HG03064 (cell line): Measurements from ENCODE around the gene NOX4.

ENCODE experiments used
- ATAC-seq: cut with Tn5 transposase; IDR thresholded peaks from one replicate; pipeline ENCODE4 v1.9.1; 2021; ENCODE audit warnings: low read depth; ENCODE audit not compliant: unreplicated experiment

NOX4 gene

GRCh38 chr11:89490981-89491690 lies at the start of gene NOX4:
NOX4 (minus strand) TSS chr11:89491375; CDS start chr11:89491246, 129 bp downstream.
- ATAC-seq, result no peak

DNA sequence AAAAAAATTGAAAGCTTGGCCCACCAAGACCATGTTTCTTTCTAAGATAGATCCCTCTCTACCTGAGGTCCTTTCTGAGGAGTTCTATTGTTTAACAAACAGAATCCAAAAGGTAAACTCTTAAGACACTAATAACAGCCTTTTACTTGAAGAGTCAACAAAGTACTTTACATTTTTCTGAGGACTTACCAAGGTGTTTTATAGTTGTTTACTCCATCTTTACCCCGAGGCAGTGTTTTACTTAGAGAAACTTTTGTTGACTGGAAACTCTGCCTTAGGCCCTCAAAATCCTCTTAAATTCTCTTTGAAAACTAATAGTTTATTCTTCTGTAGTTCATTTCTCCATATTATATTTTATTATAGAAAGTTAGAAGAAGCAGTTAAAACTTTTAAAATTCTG lies 49.7 kb upstream of the NOX4 start:
- ATAC-seq, result no peak

DNA sequence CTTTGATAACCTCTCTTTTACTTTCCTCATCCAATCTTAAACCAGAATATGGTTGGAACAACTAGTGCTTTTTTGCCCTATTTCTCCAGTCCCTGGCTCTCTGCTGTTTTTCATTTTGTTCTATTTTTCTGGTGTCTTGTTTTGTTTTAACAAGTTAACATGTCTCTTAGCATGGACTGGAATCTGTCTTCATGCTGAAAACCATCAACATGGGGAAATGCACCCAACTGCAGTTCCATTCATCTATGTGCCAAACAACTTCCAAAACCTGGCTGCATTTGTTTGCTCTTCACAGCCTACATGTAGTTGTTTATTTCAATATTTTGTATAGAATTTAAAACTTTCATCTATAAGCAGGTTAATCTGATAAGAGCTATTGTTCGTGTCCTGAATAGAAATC lies 46.8 kb upstream of the NOX4 start:
- ATAC-seq, result no peak

GRCh38 chr11:89536926-89537325 lies 45.8 kb upstream of the NOX4 start:
- ATAC-seq, result no peak

GRCh38 chr11:89535221-89535620 lies 44.0 kb upstream of the NOX4 start:
- no peak for ATAC-seq

DNA sequence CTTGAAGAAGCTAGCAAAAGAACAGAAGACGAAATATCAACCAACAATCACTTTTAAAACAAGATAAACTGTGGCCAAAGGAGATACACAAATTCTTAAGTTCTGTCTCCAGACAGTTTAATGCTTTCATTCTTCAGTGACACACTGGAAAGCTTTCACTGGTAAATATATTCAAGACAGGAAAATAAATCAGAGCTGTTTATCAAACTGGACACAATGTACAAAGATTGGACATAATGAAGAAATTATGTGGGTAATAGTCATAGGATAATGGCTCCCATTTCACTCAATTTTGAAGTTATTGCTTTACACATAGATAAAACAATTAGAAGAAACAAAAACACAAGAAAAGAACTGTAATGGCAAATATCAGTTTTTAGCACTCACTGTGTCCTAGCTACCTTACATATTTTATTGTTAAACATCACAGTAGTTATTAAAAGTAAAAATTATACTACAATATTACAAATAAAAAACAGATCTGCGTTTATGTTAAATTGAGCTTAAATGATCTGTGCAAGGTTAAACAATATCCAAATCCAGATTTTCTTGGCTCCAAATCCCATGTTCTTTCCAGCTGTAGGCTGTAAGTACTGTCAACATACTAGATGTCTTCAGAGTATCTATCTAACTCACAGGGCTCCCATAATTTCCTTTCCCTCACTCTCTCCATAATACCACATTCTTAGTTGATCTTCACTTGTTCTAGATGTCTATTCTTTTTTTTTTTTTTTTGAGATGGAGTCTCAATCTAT lies 38.6 kb upstream of the NOX4 start:
- no peak for ATAC-seq

- no peak for ATAC-seq
These were observed 30.6 kb upstream of the NOX4 start for GRCh38 chr11:89521792-89522191.

DNA sequence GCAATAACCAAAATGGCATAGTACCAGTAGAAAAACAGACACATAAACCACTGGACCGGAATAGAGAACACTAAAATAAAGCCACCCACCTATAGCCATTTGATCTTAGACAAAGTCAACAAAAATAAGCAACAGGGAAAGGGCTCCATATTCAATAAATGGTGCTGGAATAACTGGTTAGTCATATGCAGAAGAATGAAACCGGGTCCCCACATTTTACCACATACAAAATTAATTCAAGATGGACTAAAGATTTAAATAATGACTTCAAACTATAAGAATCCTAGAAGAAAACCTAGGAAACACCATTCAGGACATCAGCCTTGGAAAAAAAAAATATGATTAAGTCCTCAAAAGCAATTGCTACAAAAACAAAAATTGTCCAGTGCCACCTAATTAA lies 30.1 kb upstream of the NOX4 start:
- no peak for ATAC-seq

- ATAC-seq, result no peak
These were observed 25.3 kb upstream of the NOX4 start for GRCh38 chr11:89516496-89516895.

GRCh38 chr11:89508544-89508943 lies 17.4 kb upstream of the NOX4 start:
- no peak for ATAC-seq

- ATAC-seq, result no peak
These were observed 13.1 kb upstream of the NOX4 start for GRCh38 chr11:89504270-89504669.

DNA sequence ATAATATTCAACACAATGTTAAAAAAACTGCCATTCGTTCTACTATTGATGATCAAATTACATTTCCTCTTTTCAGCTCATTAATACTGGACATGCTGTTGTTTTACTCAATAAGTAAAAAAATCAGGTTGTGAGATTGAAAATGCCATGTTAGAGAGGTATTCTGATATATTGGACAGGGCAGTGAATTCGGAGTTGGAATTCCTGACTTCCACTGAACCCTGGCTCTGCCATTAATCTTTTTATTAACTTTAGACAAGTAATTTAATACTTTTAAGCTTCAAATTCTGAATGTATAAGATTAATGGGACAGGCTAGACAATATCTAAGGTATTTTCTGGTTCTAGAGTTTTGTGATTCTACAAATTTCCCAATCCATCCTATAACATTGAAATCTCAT lies 12.2 kb upstream of the NOX4 start:
- no peak for ATAC-seq

- ATAC-seq, result no peak
These were observed 11.1 kb upstream of the NOX4 start for GRCh38 chr11:89502301-89502700.

DNA sequence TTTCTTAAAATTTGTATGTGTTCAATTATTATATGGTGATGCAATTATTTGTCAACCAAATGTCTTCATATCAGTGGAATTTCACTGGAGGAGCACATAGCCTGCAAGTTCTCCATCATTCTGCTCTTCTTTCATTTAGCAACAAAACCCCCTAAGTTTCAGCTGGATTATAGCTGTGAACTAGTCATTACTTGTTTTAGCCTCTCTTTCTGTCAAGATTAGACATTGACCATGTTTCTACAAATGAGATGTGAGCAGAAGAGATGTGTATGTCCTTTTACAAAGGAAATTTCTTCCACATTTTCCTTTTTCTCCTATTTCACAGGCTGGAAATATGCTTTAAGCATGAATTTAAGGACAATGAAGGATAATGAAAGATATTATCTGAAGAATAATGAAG lies 9.2 kb upstream of the NOX4 start:
- no peak for ATAC-seq

GRCh38 chr11:89498845-89499448 lies 7.8 kb upstream of the NOX4 start:
- no peak for ATAC-seq

DNA sequence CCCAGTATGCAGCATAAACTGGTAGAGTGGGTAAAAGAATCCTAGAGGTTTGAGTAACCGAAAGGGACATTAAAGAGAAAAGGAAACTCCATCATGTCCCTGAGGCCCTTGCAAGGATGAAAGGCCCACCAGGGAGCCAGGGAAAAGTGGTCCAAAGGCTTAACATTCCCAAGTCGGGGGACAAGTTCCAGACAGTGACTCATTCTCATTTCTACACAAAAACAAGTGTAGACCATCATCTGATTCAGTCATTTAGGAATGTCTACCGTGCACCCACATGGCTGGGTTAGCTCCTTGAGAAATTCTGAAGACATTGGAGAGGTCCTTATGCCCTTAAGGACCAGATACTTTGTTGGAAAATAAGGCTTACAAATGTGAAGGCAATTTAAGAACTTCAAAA lies 4.8 kb upstream of the NOX4 start:
- ATAC-seq, result no peak

DNA sequence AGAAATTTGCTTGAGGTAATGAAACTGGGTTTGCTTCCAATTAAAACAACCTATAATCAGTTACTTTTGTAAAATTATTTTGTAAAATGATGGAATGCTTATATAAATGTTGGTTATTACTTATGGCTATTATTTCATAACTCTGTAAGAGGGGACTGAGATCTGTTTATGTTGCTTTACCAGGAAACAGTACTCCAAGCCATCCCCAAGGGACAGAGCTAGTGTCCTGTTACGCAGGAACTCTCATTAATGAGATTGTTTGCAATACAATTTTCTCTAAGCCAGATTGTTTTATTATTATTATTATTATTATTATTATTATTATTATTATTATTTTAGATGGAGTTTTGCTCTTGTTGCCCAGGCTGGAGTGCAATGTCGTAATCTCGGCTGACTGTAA lies 2.3 kb upstream of the NOX4 start:
- no peak for ATAC-seq

- ATAC-seq, result no peak
These were observed 584 bp downstream of the NOX4 start for GRCh38 chr11:89490602-89490980.

DNA sequence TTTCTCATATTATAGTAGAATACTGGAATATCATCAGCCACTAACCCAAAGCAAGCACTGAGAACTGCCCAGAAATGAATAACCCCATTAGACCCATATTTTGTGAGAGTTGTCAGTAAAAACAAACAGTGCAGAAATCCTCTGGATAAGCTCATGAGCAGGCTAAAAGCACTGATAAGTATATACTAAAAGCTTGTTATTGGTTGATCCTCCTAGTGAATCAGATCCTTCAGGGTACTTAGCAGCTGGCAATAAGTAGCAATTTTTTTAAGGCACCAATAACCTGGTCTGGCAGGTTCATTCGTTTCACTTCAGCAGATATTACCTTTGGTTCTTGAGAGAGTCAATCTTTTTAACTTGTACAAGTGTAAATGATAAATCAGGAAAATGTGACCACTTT lies 1.2 kb downstream of the NOX4 start:
- no peak for ATAC-seq

- ATAC-seq, result no peak
These were observed 4.2 kb downstream of the NOX4 start for GRCh38 chr11:89487016-89487415.

DNA sequence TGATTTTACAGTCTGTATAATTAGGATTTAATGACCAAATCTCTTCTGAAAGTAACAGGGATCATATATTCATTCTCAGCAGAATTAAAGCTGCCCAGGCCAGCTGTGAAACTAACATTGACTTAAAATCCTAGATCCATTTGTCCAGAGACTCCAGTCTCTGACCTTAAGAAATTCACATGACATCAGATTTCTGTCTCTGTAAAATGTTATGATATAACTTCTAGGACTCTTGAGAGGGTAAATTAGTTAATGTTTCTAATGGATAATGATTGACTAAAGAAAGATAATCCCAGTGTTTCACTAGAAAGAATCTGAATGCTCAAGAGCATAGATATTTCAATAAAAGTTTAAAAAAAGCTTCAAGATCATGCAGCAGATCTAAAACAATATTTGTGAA lies 6.3 kb downstream of the NOX4 start:
- ATAC-seq, result no peak

DNA sequence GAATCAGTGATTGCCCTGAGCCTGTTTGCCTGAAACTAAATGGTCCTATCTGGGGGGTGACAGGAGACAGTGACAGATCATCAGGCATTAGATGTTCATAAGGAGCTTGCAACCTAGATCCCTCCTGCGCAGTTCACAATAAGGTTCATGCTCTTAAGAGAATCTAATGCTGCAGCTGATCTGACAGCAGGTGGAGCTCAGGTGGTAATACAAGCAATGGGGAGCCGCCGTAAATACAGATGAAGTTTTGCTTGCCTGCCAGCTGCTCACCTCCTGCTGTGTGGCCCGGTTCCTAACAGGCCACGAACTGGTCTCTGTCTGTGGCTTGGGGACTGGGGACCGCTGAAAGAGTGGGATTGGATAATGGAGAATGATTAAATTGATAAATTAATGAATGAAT lies 14.0 kb downstream of the NOX4 start:
- ATAC-seq, result no peak
